Ovary (tissue), 9 donors: ENCODE measurements around the gene FGD4. TPM values are rescaled to one million over a fixed set of nuclear protein-coding genes. Genes with fewer than 3 reads are reported as not detected.
A peak's percentile ranks its signal among the peaks of the same experiment; 100 is the strongest.

Experiments used
- DNase-seq, 5 donors: peaks; one replicate each; pipeline ENCODE4 v3.0.0-alpha.2; 2019 to 2020
- H3K27ac ChIP-seq, 2 donors: fragments of 200-600 bp; one replicate each; pipeline versions ENCODE4 v1.5.1 to v1.8.0; 2019 to 2022
- H3K27me3 ChIP-seq: fragments of 200-600 bp; one replicate; pipeline ENCODE4 v1.8.0; 2022
- H3K36me3 ChIP-seq: fragments of 200-600 bp; sonication (generic); one replicate; pipeline ENCODE4 v1.5.1; 2019
- H3K4me1 ChIP-seq: one replicate; pipeline ENCODE4 v1.8.1; 2013; ENCODE audit warnings: mild to moderate bottlenecking, moderate library complexity; ENCODE audit not compliant: insufficient read depth
- H3K4me3 ChIP-seq: fragments of 200-600 bp; sonication (generic); one replicate; pipeline ENCODE4 v1.5.1; 2017
- H3K9me3 ChIP-seq, 2 donors: fragments of 200-600 bp in 1 of 2; sonication (generic) in 1 of 2; one replicate each; pipeline versions ENCODE4 v1.5.1 to v1.8.1; 2013 to 2019; ENCODE audit warnings: mild to moderate bottlenecking in 1 of 2, moderate library complexity in 1 of 2
- CTCF ChIP-seq, 3 donors: fragments of 450-650 bp in 2 of 3; fragments of 200-600 bp in 1 of 3; IDR thresholded peaks; one replicate each; pipeline versions ENCODE4 v1.5.1 to v1.8.0; 2016 to 2022; ENCODE audit warnings: antibody characterized with exemption in 3 of 3, mild to moderate bottlenecking in 1 of 3
- EP300 ChIP-seq: sonication (generic); formaldehyde crosslinking; IDR thresholded peaks from one replicate; pipeline ENCODE4 v1.6.1; 2017; ENCODE audit warnings: antibody characterized with exemption
- POLR2A ChIP-seq: fragments of 450-650 bp; IDR thresholded peaks from one replicate; pipeline ENCODE4 v1.6.1; 2017; ENCODE audit warnings: antibody characterized with exemption, mild to moderate bottlenecking, moderate library complexity
- WGBS, 3 donors: extraction: QIAGEN DNeasy Blood & Tissue Kit in 1 of 3; methylation state at CpG; one replicate each; pipeline versions ENCODE4 v1.1.5 to v1.1.7; 2013 to 2017; 5-methylcytosine and 5-hydroxymethylcytosine counted together
- intact Hi-C, 4 donors: fragments of 100-400 bp; cut with DNase I; formaldehyde crosslinking; loops; one replicate each; pipeline versions ENCODE4 v1.11.0 to v1.15.1; 2022 to 2023
- polyA plus RNA-seq, 2 donors: library from polyadenylated mRNA; stranded (reverse); fragments of 200-250 nt in 1 of 2; fragments of 350-450 nt in 1 of 2; fragmentation: Illumina TruSeq in 1 of 2; extraction: RNeasy Lipid Tissue Mini Kit (QIAGEN cat#74804) in 1 of 2; gene quantifications; one replicate each; pipeline ENCODE4 v1.2.3, GENCODE V29; 2013 to 2014
- total RNA-seq, 7 donors: library from RNA; depleted of rRNA in 2 of 7; stranded (reverse); fragments of >200 nt in 2 of 7; fragmentation: NEBNext Ultra II Directional in 3 of 7; extraction: Animal tissue kit (Norgen Biotek cat#: 25700) in 3 of 7; gene quantifications; one replicate each; pipeline versions ENCODE4 v1.1.0 to v1.2.4, GENCODE V29; 2016 to 2023
- donor health status: DM: no; HTN: no; CAD: no; lungs with moderate emphysema.
- donor health status: DM: no; HTN: no; CAD: no.
- donor health status: Bipolar disorder and iron deficiency.
- donor health status: DM: yes; HTN: yes; CAD: no.
- donor health status: DM: no; HTN: no; CAD: no.
- donor health status: DM: yes; HTN: yes; CAD: no.

Gene FGD4
- total and polyA plus RNA-seq, 9 donors: 14.6 to 85.0 (median 51.6) TPM

GRCh38 chr12:32435921-32436705 is 36.8 kb downstream of the FGD4 start:
- no peaks in the 10 kb centered on the region for H3K9me3 ChIP-seq
- peaks cover 1% of the 10 kb centered on the region for H3K4me1 ChIP-seq
- no peak for DNase-seq
- no peak overlapping the region for H3K4me3 ChIP-seq
- intact Hi-C loops: no loop called here
- no peak overlapping the region for H3K27ac ChIP-seq
- 42 to 45% (median 42%) methylated on average over 7 of the region's 7 CpGs for WGBS, 3 donors
- H3K36me3 ChIP-seq: no peaks in the 10 kb centered on the region
- no peaks in the 10 kb centered on the region for H3K27me3 ChIP-seq
- TF ChIP-seq CTCF (IDR thresholded peaks at IDR 0.05) (no peak), POLR2A (no peak), EP300 (no peak)

- Histone ChIP-seq H3K9me3 (no peaks in the 10 kb centered on the region), H3K36me3 (no peaks in the 10 kb centered on the region), H3K27me3 (no peaks in the 10 kb centered on the region), H3K4me1 (peaks cover 1% of the 10 kb centered on the region), H3K4me3 (no peak overlapping the region), H3K27ac (no peak overlapping the region)
- TF ChIP-seq POLR2A (no peak), EP300 (no peak), CTCF (IDR thresholded peaks at IDR 0.05) (no peak)
- DNase-seq: peak in 3 of 5 donors; percentile 13 to 36 (median 20)
- WGBS, 3 donors: 19 to 38% (median 24%) methylated on average over 9 of the region's 9 CpGs
- intact Hi-C loops: no loop called here
Observed at GRCh38 chr12:32437095-32437515, 37.7 kb downstream of the FGD4 start.

GRCh38 chr12:32440120-32440865 is 40.9 kb downstream of the FGD4 start:
- WGBS, 3 donors: 80 to 95% (median 84%) methylated on average over 9 of the region's 9 CpGs
- no peak for DNase-seq
- Histone ChIP-seq H3K4me3 (no peak overlapping the region), H3K9me3 (no peaks in the 10 kb centered on the region), H3K27me3 (no peaks in the 10 kb centered on the region), H3K36me3 (no peaks in the 10 kb centered on the region), H3K27ac (no peak overlapping the region), H3K4me1 (peaks cover 1% of the 10 kb centered on the region)
- TF ChIP-seq POLR2A: no peak
- no peak for TF ChIP-seq CTCF (IDR thresholded peaks at IDR 0.05)
- TF ChIP-seq EP300: no peak
- intact Hi-C loops: loop anchor here in 1 of 4 donors (10.0 kb wide), 1 partner anchor 225 kb away; no protein-coding TSS in a partner anchor

GRCh38 chr12:32443491-32443890 is 44.1 kb downstream of the FGD4 start:
- Histone ChIP-seq H3K27ac (no peak overlapping the region), H3K36me3 (no peaks in the 10 kb centered on the region), H3K4me1 (no peaks in the 10 kb centered on the region), H3K4me3 (no peak overlapping the region), H3K9me3 (no peaks in the 10 kb centered on the region), H3K27me3 (no peaks in the 10 kb centered on the region)
- no peak for DNase-seq
- TF ChIP-seq EP300 (no peak), POLR2A (no peak), CTCF (IDR thresholded peaks at IDR 0.05) (no peak)
- 92 to 96% (median 96%) methylated on average over 4 of the region's 4 CpGs for WGBS, 3 donors
- intact Hi-C loops: loop anchor here in 1 of 4 donors (10.0 kb wide), 1 partner anchor 221 kb away; no protein-coding TSS in a partner anchor
